DMS 273 treated with DMSO at 0.1 percent for 48 hours (cell line): Measurements from ENCODE around the gene ACOX3.
"Not testable (repeated sequence)": the region's sequence is repeated elsewhere in the genome, so short reads cannot be mapped to it uniquely, and the experiment has no call there.

Experiments
- DNase-seq: peaks from one replicate; lab custom pipeline; 2025; lab: John Stamatoyannopoulos, UW

The ACOX3 gene

GRCh38 chr4:8433136-8433535, 7.4 kb downstream of the ACOX3 start:
- DNase-seq: no peak

GRCh38 chr4:8431553-8431952, 9.0 kb downstream of the ACOX3 start:
- DNase-seq: no peak

- DNase-seq: peak; percentile 31
Measured at GRCh38 chr4:8428288-8429097, 12.0 kb downstream of the ACOX3 start.

GRCh38 chr4:8427761-8428287, 12.7 kb downstream of the ACOX3 start:
- DNase-seq: no peak

GRCh38 chr4:8427262-8427661, 13.3 kb downstream of the ACOX3 start:
- no peak for DNase-seq

- DNase-seq: no peak
Measured at GRCh38 chr4:8422786-8423185, 17.7 kb downstream of the ACOX3 start.

- no peak for DNase-seq
Measured at GRCh38 chr4:8422327-8422726, 18.2 kb downstream of the ACOX3 start.

- not testable (repeated sequence) for DNase-seq
Measured at GRCh38 chr4:8420151-8420550, 20.4 kb downstream of the ACOX3 start.

GRCh38 chr4:8419222-8420041, 21.1 kb downstream of the ACOX3 start:
- DNase-seq: no peak

GRCh38 chr4:8417071-8417614, 23.4 kb downstream of the ACOX3 start:
- DNase-seq: no peak

GRCh38 chr4:8414377-8414776, 26.1 kb downstream of the ACOX3 start:
- no peak for DNase-seq

- no peak for DNase-seq
Measured at GRCh38 chr4:8412288-8412687, 28.2 kb downstream of the ACOX3 start.

- no peak for DNase-seq
Measured at GRCh38 chr4:8411351-8412180, 29.0 kb downstream of the ACOX3 start.

- peak; percentile 14 for DNase-seq
Measured at GRCh38 chr4:8410641-8411271, 29.8 kb downstream of the ACOX3 start.

- DNase-seq: no peak
Measured at GRCh38 chr4:8410066-8410625, 30.4 kb downstream of the ACOX3 start.

- no peak for DNase-seq
Measured at GRCh38 chr4:8409264-8410065, 31.1 kb downstream of the ACOX3 start.

GRCh38 chr4:8407756-8408155, 32.8 kb downstream of the ACOX3 start:
- DNase-seq: no peak

GRCh38 chr4:8407316-8407715, 33.2 kb downstream of the ACOX3 start:
- DNase-seq: no peak

- not testable (repeated sequence) for DNase-seq
Measured at GRCh38 chr4:8406887-8407286, 33.6 kb downstream of the ACOX3 start.

- DNase-seq: no peak
Measured at GRCh38 chr4:8405516-8405875, 35.0 kb downstream of the ACOX3 start.
